Stromal cell of bone marrow (primary cell): Measurements from ENCODE around the gene GPT2.
"Not testable (repeated sequence)": the region's sequence is repeated elsewhere in the genome, so short reads cannot be mapped to it uniquely, and the experiment has no call there.

Experiments used
- DNase-seq: peaks from one replicate; pipeline ENCODE4 v3.0.0-alpha.2; 2012; ENCODE audit warnings: low read depth

GPT2 gene

DNA sequence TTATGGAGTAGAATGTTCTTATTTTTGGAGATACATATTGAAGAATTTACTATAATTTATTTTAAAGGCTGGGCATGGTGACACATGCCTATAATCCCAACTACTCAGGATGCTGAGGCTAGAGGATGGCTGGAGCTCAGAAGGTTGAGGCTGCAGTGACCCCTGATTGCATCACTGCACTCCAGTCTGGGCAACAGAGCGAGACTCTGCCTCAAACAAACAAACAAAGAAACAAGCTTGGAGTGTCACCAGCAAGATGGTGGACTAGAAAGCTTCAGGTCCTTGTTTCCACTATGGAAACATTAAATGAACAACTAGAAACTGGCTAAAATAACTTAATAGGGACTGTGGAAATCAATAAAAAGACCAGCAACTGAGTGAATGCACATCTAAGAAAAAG, 17.9 kb upstream of the GPT2 start:
- no peak for DNase-seq

DNA sequence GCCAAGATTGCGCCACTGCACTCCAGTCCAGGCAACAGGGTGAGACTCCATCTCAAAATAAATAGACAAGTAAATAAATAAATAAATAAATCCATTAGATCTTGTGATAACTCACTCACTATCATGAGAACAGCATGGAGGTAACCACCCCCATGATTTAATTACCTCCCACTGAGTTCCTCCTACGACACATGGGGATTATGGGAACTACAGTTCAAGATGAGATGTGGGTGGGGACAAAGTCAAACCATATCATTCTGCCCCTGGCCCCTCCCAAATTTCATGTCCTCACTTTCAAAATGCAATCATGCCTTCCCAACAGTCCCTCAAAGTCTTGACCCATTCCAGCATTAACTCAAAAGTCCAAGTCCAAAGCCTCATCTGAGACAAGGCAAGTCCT, 16.7 kb upstream of the GPT2 start:
- DNase-seq = not testable (repeated sequence)

DNA sequence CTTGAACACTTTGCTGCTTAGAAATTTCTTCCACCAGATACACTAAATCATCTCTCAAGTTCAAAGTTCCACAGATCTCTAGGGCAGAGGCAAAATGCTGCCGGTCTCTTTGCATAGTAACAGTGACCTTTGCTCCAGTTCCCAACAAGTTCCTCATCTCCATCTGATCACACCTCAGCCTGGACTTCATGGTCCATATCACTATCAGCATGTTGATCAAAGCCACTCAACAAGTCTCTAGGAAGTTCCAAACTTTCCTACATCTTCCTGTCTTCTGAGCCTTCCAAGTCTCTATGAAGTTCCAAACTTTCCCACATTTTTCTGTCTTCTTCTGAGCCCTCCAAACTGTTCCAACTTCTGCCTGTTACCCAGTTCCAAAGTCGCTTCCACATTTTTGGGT, 15.3 kb upstream of the GPT2 start:
- not testable (repeated sequence) for DNase-seq

DNA sequence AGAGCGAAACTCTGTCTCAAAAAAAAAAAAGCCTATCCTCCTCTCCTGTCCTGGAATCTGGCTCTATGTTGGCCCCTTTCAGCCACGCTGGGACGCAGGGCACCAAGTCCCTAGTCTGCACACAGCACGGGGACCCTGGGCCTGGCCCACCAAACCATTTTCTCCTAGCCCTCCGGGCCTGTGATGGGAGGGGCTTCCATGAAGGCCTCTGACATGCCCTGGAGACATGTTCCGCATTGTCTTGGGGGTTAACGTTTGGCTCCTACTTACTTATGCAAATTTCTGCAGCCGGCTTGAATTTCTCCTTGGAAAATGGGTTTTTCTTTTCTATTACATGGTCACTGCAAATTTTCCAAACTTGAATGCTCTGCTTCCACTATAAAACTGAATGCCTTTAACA, 12.6 kb upstream of the GPT2 start:
- DNase-seq = no peak

DNA sequence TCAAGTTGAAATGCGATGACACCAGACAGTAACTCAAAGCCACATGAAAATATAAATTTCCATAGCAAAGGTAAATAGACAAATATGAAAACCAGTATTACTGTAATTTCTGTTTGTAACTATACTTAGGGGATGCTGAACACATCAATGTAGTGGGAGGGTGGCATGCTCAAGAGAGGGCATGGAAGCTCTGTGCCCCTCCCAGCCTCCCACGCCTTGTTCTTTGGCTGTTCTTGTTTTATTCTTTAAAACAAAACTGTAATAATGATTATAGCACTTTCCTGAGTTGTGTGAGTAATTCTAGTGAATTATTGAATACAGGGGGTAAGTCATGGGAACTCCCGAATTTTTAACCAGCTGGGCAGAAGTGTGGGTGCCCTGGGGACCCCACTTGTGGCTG, 11.0 kb upstream of the GPT2 start:
- no peak for DNase-seq

DNA sequence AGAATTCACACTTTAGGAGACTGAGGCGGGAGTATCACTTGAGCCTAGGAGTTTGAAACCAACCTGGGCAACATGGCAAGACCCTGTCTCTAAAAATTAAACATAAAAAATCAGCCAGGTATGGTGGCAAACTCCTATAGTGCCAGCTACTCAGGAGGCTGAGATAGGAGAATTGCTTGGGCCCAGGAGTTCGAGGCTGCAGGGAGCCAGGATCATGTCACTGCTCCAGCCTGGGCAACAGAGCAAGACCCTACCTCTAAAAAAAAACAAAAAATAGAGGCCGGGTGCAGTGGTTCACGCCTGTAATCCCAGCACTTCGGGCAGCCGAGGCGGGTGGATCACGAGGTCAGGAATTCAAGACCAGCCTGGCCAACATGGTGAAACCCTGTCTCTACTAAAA, 8.9 kb upstream of the GPT2 start:
- no peak for DNase-seq

DNA sequence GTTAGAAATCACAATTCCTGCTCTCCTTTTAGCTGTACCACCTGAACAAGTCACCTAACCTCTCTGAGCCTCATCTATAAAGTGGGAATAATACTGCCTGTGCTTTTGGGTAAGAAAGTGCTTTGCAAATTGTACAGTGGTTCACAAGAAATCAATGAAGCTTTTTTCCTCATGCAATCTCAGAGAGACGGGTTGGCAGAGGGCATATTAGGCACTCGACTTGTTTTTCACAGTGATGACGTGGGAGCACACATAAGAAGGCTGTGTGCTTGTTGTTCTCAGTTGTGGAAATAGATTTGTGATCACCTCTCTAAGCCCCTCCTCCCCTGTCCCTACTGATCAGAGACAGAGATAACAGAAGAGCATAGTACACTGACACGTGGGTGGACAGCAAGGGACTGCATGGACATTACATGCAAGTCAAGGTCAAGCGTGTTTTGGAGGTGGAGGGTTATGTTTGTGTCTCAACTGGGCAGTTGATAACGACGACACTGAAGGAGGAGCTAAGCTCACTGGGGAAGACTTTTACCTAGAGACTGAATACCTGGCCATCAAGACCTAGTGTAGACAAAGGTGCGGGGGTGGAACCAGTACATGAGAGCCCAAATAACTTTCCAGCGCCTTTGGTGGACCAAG, 1.7 kb upstream of the GPT2 start:
- DNase-seq = no peak

DNA sequence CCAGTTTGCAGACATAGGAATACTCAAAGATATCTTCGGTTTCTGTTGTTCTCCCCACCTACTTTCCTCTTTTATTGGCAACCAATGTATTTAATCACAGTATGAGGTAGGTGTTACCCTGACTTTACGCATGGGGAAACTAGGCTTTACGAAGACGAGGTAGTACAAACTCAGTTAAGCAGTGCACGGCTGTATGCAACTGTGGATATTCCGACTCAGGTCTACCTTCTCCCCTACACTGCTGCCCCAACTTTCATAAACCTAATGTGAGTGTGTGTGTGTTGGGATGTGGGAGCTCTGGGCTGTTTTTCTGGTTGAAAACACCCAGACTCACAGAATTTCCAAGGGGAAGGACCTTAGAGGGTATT, 1.2 kb upstream of the GPT2 start:
- DNase-seq = no peak

DNA sequence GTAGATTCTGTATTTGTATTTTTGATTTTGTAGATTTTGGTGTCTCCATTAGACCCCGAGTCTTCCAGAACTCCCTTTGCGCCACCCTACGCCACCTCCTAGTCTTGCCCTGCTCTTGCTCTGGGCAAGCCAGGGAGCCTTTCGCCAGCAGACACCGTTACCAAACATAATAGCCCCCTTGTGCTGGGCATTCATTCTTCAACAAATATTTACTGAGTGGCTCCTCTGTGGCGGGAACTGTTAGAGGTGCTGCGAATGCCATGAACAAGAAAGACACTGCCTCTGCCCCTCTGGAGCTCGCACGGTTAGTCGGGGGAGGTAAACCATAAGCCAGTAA, 841 bp upstream of the GPT2 start:
- DNase-seq = no peak

DNA sequence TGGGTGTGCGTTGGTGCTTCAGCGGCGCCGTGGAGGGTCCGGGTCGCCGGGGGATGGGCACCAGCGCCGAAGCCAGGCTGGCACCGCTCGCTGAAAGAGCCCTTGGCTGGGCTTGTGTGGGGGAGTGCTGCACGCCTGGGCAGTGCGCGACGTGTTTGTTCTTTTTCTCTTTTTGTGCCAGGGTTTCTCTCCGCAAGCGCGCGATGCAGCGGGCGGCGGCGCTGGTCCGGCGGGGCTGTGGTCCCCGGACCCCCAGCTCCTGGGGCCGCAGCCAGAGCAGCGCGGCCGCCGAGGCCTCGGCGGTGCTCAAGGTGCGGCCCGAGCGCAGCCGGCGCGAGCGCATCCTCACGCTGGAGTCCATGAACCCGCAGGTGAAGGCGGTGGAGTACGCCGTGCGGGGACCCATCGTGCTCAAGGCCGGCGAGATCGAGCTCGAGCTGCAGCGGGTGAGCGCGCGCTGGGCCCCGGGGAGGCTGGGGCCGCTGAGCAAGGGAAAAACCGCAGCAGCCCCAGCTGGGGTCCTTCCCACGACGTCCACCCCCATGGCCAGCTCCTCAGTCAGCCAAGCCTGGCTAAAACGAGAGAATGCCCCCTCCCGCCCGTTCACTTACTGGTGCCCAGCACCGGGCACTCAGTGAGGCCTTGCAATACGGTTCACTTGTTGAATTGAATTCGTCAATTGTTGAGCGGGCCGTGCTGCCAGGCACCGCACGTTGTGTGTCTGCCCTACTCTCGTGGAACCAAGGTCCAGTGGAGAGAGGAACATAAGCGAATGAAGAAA, 541 bp downstream of the GPT2 start:
- no peak for DNase-seq

DNA sequence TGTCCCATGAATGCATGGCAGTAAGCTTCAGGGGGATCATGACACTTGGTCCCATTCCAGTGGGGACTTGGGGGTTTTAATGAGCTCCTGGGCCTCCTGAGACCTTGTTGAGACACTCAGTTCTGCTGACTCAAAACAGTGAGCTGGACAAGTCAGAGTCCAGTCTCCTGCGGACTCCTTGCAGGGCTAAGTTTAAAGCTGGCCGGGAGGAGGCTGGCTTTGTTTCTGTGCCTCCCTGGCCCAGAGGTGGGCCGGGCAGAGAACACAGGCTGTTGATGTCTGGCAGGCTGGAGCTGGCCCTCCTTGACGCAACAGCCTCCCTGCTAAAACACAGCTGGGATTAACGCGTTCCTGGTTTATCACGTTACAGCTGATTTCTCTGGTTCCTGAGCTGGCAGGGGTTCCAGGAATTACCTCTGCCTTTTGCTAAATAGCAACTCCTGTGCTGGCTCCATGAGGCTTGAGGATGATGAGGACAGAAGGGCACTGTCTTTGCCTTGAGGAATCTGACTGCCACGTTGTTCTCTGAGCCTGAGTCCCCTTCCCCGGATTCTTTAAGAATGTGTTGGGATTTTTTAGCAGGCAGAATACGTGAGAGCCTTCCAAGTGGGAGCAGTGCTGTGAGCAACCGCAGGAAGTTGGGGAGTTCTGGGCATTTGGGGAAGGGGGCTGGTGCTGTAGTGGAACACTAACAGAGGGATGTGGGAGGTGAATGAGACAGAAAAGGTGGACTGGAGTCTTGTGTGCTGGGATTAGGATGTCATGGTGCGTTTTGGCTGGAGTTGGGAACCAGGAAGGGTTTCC, 2.0 kb downstream of the GPT2 start:
- no peak for DNase-seq

DNA sequence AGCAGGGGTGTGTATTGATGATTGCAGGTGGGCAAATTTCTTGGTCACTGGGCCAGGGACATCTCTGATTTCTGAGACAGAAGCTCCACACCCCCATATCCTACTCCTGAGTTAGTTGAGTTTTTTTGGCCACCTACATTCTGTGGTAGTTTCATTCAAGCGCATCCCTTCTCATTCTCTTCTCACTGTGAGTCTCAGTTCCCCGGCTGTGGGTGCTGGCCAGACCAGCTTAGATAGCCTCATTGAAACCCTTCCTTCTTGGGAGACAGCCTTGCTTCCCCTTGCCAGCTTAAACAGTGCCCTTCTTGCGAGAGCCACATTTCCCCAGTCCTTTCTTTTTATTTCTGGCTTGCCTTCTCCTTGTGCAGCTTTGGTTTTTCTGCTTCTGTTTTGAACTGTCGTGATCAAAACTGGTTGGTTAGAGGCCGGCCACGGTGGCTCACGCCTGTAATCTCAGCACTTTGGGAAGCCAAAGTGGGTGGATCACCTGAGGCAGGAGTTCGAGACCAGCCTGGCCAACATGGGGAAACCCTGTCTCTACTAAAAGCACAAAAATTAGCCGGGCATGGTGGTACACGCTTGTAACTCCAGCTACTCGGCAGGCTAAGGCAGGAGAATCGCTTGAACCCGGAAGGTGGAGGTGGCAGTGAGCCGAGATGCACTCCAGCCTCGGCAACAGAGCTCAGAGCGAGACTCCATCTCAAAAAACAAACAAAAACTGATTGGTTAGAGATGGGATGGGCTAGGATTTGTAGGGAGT, 2.8 kb downstream of the GPT2 start:
- DNase-seq = no peak

DNA sequence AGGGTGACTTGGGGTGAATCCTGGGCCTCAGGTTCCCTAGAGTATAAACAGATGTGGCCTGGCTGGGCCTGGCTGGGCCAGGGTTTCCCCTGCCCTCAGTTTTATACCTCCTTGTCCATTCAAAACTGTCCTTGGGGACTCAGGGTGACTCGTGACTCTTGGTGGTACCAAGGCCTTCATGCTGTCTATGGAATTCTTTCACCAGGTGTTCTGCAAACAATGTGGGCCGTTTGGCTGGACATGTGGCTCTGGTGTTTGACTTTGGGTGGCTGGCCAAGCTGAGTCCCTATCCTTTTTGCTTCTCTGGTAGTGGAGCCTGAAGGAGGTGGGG, 3.3 kb downstream of the GPT2 start:
- DNase-seq = no peak

DNA sequence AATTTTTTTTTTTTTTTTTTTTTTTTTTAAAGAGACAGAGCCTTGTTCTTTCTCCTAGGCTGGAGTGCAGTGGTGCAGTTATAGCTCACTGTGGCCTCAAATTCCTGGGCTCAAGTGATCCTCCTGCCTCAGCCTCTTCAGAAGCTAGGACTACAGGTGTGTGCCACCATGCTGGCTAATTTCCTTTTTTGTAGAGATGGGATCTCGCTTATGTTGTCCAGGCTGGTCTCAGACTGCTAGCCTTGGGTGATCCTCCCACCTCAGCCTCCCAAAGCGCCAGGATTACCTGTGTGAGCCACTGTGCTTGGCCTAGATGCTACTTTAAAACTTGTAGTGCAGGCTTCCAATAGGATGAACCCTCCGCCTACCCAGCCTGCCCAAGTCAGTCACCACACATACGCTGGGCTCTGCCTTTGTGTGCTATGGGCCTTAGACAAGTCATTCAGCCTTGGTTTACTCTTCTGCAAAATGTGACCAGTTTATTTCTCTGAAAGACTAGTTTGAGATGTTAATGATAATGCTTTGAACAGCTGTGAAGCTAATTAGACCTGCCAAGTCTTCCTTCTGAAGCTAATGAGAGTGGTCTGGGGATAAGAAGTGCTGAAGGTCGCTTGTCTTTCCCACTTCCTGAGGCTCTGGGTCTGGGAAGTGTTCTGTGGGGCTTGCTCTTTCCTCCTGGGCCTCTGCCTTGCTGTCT, 5.2 kb downstream of the GPT2 start:
- no peak for DNase-seq

DNA sequence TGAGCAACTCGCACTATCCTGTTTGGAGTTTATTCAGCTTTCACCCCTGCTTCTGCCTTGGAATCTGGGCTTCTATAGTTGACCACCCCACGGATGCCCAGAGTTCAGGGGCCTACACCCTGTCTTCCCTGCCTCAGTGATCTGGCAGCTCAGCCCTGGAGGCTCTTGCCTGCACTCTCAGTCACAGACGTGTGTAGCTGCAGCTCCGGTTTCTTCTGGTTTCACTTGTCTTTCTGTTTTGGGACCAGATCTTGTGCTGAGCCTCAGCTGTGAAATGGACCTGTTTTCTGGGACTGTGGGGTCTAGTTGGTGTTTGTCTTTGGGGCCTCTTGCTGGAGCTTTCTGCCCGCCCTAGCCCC, 5.8 kb downstream of the GPT2 start:
- no peak for DNase-seq

DNA sequence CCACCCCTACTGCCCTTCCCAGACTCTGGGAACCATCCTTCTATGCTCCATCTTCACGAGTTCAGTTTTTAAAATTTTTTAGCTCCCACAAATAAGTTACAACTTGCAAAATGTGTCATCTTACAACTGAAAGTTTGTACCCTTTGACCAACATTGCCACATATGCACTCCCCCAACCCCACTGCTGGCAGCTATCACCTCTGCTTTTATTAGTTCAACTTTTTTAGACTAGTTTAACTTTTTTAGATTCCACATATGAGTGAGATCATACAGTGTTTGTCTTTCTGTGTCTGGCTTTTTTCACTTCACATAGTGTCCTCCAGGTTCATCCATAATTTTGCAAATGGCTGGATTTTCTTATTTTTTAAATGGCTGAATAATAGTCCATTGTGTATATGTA, 7.7 kb downstream of the GPT2 start:
- DNase-seq = no peak

DNA sequence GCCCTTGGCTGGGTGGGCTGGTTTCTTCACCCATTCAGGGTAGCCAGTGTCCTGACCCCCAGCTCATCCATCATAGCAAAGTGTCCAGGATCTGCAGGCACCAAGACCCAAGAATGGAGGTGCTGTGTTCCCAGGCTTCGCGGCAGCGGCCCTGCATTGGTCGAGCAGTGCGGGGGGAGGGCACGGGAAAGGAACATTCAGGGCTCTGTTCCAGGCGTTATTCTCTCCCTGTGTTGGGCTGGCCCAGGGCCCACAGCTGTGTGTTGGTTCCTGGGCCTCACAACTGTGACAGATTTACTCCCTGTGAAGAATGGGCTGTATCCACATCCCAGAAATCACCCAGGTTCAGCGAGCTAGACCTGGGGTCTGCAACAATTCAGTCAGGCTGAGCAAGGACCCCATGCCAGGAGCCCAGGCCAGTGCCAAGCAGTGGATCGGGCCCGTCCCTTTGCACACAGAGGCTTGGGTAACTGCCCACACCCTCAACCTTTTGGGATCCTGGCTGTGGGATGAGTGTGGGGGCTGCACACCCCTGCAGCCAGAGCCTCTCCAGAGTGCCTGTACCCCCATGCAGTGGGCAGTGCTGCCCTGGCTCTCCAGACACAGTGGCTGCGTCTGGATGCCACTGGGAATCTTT, 10.0 kb downstream of the GPT2 start:
- no peak for DNase-seq

DNA sequence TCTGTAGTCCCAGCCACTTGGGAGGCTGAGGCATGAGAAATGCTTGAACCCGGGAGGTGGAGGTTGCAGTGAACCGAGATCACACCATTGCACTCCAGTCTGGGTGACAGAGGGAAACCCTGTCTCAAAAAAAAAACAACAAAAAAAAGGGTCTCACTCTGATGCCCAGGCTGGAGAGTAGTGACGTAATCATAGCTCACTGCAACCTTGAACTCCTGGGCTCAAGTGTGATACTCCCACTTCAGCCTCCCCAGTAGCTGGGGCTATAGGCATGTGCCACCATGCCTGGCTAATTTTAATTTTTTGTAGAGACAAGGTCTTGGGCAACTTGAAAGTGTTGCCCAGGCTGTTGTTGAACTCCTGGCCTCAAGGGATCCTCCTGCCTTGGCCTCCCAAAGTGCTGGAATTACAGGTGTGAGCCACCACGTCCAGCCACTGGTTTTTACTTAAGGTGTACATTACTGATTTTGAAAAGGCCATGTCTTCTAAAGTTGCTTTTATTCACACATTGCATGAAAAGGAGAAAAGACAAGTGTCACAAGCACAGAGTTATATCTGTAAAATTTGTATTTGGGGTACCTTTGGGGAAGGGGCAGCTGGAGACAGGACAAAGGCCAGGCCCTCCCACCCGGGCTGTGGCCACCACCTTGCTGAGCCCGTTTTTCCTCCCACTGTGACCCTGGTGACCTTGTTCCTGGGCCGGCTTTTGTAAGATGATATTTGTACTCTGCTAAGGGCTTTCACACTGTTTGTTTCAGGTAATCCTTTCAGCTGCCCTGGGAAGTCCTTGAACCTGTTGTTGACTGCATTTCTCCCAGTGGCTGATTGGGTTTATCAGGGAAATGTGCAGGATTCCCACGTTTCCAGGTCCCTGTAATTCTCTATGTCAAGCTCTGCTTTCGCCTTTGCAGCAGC, 11.5 kb downstream of the GPT2 start:
- no peak for DNase-seq

DNA sequence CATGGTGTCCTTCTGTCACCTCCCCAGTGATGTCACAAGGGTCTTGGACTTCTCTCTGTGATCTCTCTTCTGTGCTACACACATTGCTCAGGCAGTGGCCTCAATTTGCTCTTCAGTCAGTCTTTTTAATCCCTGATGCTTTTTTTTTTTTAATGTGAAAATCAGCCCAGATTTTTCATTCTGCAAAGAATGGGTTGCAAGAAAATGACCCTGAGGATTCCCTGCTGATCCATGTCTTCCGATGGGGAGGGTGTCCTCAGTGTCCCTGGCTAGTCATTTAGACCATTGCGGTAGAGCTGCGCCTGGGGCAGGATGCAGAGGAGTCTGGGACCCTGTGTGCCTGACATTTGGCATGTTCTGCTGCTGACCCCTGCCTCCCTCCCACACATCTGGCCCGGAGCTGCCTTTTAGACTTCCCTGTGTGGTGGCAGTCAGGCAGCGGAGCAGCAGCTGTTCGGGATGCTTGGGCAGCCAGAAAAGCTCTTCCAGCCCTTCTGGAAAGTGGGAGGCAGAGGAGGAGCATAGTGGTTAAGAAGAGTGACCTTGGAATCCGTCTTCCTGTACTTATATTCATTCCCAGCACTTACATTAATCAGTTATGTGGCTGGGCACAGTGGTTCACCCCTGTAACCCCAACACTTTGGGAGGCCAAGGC, 12.3 kb downstream of the GPT2 start:
- DNase-seq = no peak

DNA sequence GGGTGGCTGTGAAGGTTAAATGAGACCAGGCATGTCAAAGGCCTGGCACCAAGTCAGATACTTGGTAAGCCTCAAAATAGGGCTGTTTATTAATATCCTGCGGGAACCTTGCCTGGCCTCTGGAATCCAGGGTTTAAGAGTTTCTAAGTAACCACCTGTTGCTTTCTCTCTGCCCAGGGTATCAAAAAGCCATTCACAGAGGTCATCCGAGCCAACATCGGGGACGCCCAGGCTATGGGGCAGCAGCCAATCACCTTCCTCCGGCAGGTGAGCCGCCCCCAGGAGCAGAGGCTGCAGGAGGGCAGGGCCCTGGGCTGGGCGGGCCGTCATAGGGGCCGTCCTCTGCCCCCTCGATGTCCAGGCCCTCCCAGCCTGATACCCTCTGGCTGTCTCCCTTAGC, 13.3 kb downstream of the GPT2 start:
- DNase-seq = no peak
